Tibial nerve (tissue), 4 donors: ENCODE data around the gene GRK2. TPM values are rescaled to one million over a fixed set of nuclear protein-coding genes. Genes with fewer than 3 reads are reported as not detected.
"Not testable (repeated sequence)": the region's sequence is repeated elsewhere in the genome, so short reads cannot be mapped to it uniquely, and the experiment has no call there.

ENCODE experiments used
- DNase-seq, 2 donors: peaks; one replicate each; pipeline ENCODE4 v3.0.0-alpha.2; 2019; ENCODE audit warnings: low spot score in 2 of 2
- H3K27ac ChIP-seq, 4 donors: fragments of 200-600 bp; sonication (generic) in 3 of 4; one replicate each; pipeline ENCODE4 v1.5.1; 2017 to 2019; ENCODE audit warnings: mild to moderate bottlenecking in 1 of 4
- H3K27me3 ChIP-seq, 2 donors: fragments of 200-600 bp; sonication (generic) in 1 of 2; one replicate each; pipeline versions ENCODE4 v1.5.1 to v1.6.0; 2017 to 2019
- H3K36me3 ChIP-seq, 3 donors: fragments of 200-600 bp; sonication (generic); one replicate each; pipeline ENCODE4 v1.5.1; 2018 to 2019
- H3K4me1 ChIP-seq, 4 donors: fragments of 200-600 bp; sonication (generic) in 3 of 4; one replicate each; pipeline ENCODE4 v1.5.1; 2017 to 2019
- H3K4me3 ChIP-seq, 4 donors: fragments of 200-600 bp; sonication (generic) in 3 of 4; one replicate each; pipeline ENCODE4 v1.5.1; 2017 to 2019; ENCODE audit warnings: mild to moderate bottlenecking in 1 of 4, moderate library complexity in 1 of 4
- H3K9me3 ChIP-seq, 4 donors: fragments of 200-600 bp; sonication (generic) in 3 of 4; one replicate each; pipeline ENCODE4 v1.5.1; 2017 to 2019
- EP300 ChIP-seq, 2 donors: sonication (generic); formaldehyde crosslinking; IDR thresholded peaks; one replicate each; pipeline ENCODE4 v1.6.1; 2017; ENCODE audit warnings: antibody characterized with exemption in 2 of 2, mild to moderate bottlenecking in 1 of 2
- POLR2A ChIP-seq, 2 donors: fragments of 450-650 bp; IDR thresholded peaks; one replicate each; pipeline ENCODE4 v1.6.1; 2017; ENCODE audit warnings: antibody characterized with exemption in 2 of 2, mild to moderate bottlenecking in 2 of 2, moderate library complexity in 2 of 2
- WGBS, 2 donors: methylation state at CpG; one replicate each; pipeline ENCODE4 v1.1.5; 2018; 5-methylcytosine and 5-hydroxymethylcytosine counted together
- total RNA-seq, 4 donors: library from RNA; depleted of rRNA; stranded (reverse); fragments of >200 nt; gene quantifications; one replicate each; pipeline ENCODE4 v1.1.0, GENCODE V29; 2016
- TF ChIP-seq, protein P1 (sequence below), 5 experiments: fragments of 200-600 bp in 3 of 5; fragments of 450-650 bp in 2 of 5; sonication (generic) in 3 of 5; IDR thresholded peaks; one replicate each; pipeline ENCODE4 v1.5.1; 2016 to 2019; ENCODE audit warnings: antibody characterized with exemption in 5 of 5, mild to moderate bottlenecking in 3 of 5, moderate library complexity in 2 of 5

GRK2 gene
- total RNA-seq, 4 donors from 2014 or later, result 46.0 to 134 (median 65.4) TPM

DNA sequence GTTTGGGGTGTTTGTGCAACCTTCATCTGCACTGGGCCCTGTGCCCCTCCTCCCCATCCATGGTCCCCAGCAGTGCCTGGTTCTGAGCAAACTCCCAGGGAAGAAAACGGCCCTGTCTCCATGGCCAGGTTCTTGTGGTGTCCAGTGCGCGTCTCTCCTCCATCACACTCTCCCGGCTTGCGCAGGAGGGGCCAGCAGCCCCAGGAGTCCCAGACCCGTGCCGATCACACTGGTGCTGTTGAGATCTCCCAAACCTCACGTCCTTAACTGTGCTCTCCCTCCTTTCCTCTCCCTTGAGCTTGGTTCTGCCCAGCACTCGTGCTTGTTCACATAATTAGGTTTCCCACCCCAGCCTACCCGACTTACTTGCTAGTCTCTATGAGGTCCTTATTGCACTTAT, 10.9 kb upstream of the GRK2 start:
- 84 to 94% methylated on average over 10 of the region's 10 CpGs for WGBS, 2 donors
- Histone ChIP-seq H3K4me3 (no peak overlapping the region), H3K27ac (peak overlapping the region in 3 of 4 donors; percentile 24 to 79 (median 78)), H3K4me1 (peaks cover 0 to 26% (median 9%) of the 10 kb centered on the region in 4 donors), H3K36me3 (peaks cover 0 to 73% (median 53%) of the 10 kb centered on the region in 3 donors), H3K27me3 (no peaks in the 10 kb centered on the region), H3K9me3 (no peaks in the 10 kb centered on the region)
- DNase-seq, result no peak
- no peak for TF ChIP-seq EP300 (IDR thresholded peaks at IDR 0.05)
- TF ChIP-seq, protein P1, sequence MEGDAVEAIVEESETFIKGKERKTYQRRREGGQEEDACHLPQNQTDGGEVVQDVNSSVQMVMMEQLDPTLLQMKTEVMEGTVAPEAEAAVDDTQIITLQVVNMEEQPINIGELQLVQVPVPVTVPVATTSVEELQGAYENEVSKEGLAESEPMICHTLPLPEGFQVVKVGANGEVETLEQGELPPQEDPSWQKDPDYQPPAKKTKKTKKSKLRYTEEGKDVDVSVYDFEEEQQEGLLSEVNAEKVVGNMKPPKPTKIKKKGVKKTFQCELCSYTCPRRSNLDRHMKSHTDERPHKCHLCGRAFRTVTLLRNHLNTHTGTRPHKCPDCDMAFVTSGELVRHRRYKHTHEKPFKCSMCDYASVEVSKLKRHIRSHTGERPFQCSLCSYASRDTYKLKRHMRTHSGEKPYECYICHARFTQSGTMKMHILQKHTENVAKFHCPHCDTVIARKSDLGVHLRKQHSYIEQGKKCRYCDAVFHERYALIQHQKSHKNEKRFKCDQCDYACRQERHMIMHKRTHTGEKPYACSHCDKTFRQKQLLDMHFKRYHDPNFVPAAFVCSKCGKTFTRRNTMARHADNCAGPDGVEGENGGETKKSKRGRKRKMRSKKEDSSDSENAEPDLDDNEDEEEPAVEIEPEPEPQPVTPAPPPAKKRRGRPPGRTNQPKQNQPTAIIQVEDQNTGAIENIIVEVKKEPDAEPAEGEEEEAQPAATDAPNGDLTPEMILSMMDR (IDR thresholded peaks at IDR 0.05), result no peak
- TF ChIP-seq POLR2A (IDR thresholded peaks at IDR 0.05), result no peak

DNA sequence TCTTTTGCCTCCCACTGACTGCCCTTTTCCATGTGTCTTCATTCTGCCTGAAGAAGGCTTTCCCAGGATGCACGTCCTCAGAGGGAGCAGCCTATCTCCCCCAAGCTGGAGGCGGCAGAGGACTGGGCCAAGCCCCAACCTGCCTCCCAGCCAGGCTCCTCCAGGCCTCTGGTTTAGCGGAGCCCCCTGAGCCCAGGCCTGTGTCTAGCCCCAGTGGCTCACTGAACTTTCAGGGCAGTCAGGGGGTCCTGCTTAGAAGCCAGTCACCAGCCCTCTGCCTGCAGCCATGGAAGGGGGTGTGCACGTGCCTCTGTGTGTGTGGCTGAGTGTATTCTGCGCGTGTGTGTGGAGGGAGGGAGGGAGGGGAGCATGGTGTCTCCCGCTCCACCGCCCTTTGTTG, 10.4 kb upstream of the GRK2 start:
- Histone ChIP-seq H3K9me3 (no peaks in the 10 kb centered on the region), H3K4me3 (no peak overlapping the region), H3K4me1 (peaks cover 0 to 28% (median 9%) of the 10 kb centered on the region in 4 donors), H3K27ac (peak overlapping the region in 2 of 4 donors; percentile 31 to 78), H3K36me3 (peaks cover 0 to 68% (median 48%) of the 10 kb centered on the region in 3 donors), H3K27me3 (no peaks in the 10 kb centered on the region)
- WGBS, 2 donors, result 77 to 80% methylated on average over 8 of the region's 8 CpGs
- no peak for DNase-seq
- TF ChIP-seq EP300 (IDR thresholded peaks at IDR 0.05) (no peak), POLR2A (IDR thresholded peaks at IDR 0.05) (no peak)
- TF ChIP-seq, protein P1 (IDR thresholded peaks at IDR 0.05), result no peak

DNA sequence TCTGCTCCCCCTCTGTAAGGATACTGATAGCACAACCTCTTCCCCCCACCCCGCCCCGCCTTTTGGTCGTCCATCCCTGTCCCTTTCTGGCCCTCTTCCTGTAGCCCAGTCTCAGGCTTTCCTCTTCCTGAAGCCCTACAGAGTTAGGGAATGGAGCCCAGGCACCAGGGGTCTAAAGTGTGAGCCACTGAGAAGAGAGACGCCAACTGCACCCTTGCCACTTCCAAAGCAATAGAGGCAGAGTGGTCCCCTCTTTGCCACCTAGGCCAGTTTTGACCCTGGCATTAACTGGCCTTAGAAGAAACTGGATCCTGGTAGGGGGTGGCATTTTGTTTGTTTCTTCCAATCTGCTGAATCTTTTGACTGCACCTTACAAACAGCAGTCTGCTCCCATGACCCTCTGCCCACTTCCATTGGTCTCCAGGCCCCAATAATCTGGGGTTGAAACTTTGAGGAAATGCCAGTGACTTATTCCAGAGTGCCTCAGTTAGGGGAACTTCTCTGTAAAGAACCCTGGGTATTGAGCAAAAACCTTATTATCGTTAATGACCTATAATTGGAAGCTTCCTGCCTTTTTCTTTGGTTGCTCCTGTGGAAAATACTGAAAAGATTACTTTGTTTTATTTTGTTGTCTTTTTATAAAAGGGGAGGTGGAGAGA, 9.7 kb upstream of the GRK2 start:
- H3K27ac ChIP-seq, result peak overlapping the region in 2 of 4 donors; percentile 29 to 78
- no peak for DNase-seq
- H3K27me3 ChIP-seq, result no peaks in the 10 kb centered on the region
- peaks cover 0 to 61% (median 43%) of the 10 kb centered on the region in 3 donors for H3K36me3 ChIP-seq
- no peak overlapping the region for H3K4me3 ChIP-seq
- no peaks in the 10 kb centered on the region for H3K9me3 ChIP-seq
- TF ChIP-seq, protein P1 (IDR thresholded peaks at IDR 0.05), result no peak
- TF ChIP-seq POLR2A (IDR thresholded peaks at IDR 0.05), result no peak
- TF ChIP-seq EP300 (IDR thresholded peaks at IDR 0.05), result no peak
- WGBS, 2 donors, result 64 to 70% methylated on average over 5 of the region's 5 CpGs
- H3K4me1 ChIP-seq, result peaks cover 0 to 35% (median 14%) of the 10 kb centered on the region in 4 donors

DNA sequence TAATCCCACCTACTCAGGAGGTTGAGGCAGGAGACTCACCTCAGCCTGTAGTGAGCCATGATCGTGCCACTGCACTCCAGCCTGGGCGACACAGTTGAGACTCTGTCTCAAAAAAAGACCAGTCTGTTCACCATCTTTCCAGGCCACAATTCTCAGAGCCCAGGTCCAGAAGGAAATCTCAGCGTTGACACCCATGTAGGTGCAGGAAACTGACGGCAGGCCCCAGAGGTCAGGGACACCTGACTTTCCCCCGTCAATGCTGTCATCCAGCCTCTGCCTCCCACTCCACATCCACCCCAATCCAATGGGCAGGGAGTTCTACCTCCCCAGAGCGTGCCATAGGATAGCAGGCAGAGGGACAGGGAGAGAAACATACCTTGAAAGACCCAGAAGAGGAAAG, 5.9 kb upstream of the GRK2 start:
- DNase-seq, result no peak
- H3K27me3 ChIP-seq, result no peaks in the 10 kb centered on the region
- TF ChIP-seq, protein P1 (IDR thresholded peaks at IDR 0.05), result no peak
- no peak for TF ChIP-seq EP300 (IDR thresholded peaks at IDR 0.05)
- TF ChIP-seq POLR2A (IDR thresholded peaks at IDR 0.05), result no peak
- H3K36me3 ChIP-seq, result peaks cover 0 to 23% (median 8%) of the 10 kb centered on the region in 3 donors
- no peak overlapping the region for H3K4me3 ChIP-seq
- H3K4me1 ChIP-seq, result peaks cover 0 to 29% (median 20%) of the 10 kb centered on the region in 4 donors
- no peaks in the 10 kb centered on the region for H3K9me3 ChIP-seq
- 83 to 90% methylated on average over 6 of the region's 6 CpGs for WGBS, 2 donors
- no peak overlapping the region for H3K27ac ChIP-seq

DNA sequence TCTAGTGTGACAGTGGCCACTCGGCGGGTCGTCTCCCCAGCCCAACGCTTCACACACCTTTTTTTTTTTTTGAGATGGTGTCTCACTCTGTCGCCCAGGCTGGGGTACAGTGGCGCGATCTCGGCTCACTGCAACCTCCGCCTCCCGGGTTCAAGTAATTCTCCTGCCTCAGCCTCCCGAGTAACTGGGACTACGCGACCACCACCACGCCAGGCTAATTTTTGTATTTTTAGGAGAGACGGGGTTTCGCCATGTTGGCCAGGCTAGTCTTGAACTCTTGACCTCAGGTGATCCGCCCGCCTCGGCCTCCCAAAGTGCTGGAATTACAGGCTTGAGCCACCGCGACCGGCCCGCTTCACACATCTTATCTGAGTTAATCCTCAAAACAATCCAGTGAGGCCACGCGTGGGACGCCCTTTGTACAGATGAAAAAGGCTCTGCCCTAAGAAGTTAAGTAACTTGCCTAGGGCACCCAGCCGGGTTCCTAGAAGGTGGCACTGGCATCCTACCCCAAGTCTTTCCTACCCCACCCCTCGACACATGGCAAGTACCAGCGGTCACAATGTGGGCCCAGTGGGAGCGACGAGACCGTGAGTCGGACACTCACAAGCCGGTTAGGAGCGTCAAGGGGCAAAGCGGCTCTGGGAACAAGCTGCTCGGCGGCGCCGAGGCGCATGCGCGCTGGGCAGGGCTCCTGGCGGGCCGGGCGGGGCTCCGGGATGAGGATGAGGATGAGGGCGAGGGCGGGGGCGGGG, 5.2 kb upstream of the GRK2 start:
- DNase-seq, H3K27me3 ChIP-seq, H3K9me3 ChIP-seq: not testable (repeated sequence)
- Histone ChIP-seq H3K36me3 (peaks cover 0 to 16% (median 2%) of the 10 kb centered on the region in 3 donors), H3K4me1 (peaks cover 0 to 36% (median 22%) of the 10 kb centered on the region in 4 donors), H3K4me3 (peak overlapping the region; percentile 15 to 51 (median 28)), H3K27ac (peak overlapping the region in 2 of 4 donors; percentile 66 to 77)
- WGBS, 2 donors, result 30 to 38% methylated on average over 41 to 45 of the region's 50 CpGs
